Measurements from ENCODE around the gene CST7. TPM values are rescaled to one million over a fixed set of nuclear protein-coding genes. Genes with fewer than 3 reads are reported as not detected.

The CST7 gene
- total RNA-seq, 1 experiment from 2014 or later, result not detected

DNA sequence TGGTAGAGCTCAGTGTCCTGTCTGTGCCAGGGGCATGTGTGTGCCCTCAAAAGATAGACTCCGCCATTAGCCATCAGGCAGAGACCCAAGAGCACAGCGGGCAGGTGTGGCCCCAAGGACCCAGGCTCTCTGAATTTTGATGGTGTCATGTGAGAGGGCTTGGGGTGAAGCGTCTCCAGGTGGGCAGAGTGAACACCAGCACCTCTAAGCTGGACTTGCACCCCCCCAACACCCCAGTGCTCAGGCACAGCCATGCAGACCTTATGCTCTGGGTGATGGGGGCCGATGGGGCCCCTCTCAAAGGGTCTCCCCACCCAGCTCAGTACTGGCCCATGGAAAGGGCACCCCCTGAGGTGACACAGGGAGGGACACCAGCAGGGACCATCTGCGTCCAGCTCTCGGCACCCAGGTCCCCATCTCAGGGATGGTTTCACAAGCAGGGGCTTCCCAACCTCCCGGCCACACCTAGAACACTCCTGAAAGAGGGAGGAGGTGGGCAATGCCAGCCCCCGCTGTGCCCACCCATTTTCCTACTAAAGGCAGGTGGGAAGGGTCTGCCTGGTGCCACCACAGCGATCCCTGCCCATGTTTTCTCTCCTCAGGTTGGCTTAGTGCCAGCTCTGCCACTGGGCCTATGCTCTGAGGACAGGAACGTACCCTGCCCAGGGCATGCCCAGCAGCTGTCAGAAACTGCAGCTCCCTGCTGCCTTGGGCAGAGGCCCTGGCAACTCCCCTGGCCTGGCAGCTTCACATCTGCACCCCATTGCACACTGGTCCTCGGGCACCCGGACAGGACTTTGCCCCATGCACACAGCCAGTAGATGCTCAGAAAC is 3.5 kb downstream of the CST7 start:
- no TSS peak for BruUV-seq (replicated peaks)
- TF ChIP-seq, protein P1, sequence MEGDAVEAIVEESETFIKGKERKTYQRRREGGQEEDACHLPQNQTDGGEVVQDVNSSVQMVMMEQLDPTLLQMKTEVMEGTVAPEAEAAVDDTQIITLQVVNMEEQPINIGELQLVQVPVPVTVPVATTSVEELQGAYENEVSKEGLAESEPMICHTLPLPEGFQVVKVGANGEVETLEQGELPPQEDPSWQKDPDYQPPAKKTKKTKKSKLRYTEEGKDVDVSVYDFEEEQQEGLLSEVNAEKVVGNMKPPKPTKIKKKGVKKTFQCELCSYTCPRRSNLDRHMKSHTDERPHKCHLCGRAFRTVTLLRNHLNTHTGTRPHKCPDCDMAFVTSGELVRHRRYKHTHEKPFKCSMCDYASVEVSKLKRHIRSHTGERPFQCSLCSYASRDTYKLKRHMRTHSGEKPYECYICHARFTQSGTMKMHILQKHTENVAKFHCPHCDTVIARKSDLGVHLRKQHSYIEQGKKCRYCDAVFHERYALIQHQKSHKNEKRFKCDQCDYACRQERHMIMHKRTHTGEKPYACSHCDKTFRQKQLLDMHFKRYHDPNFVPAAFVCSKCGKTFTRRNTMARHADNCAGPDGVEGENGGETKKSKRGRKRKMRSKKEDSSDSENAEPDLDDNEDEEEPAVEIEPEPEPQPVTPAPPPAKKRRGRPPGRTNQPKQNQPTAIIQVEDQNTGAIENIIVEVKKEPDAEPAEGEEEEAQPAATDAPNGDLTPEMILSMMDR (IDR thresholded peaks at IDR 0.05; ENCODE audit: unreplicated experiment), result no peak

DNA sequence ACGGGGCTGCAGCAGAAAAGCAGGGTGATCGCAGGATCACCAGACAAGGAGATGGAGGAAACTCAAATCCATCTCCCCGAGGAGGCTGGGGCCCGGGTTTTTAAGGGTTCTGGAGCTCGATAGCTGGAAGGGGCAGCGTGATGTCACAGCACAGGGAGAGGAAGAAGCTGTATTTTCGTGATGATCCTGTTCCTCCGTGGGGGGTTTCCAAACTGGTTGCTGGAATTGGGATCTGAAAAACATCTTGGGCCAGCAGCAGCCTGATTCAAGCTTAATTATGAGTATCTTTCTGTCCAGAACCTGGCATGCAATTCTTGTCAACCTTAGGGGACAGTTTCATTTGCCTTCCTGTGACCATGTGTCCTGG is 4.1 kb downstream of the CST7 start:
- Mint-ChIP-seq H3K4me3 (ENCODE audit: low read depth, unreplicated experiment) (no peak overlapping the region), H3K4me1 (ENCODE audit: low read depth, unreplicated experiment) (no peaks in the 10 kb centered on the region), H3K27ac (ENCODE audit: unreplicated experiment) (no peak overlapping the region), H3K9me3 (ENCODE audit: low read depth, unreplicated experiment) (no peaks in the 10 kb centered on the region), H3K36me3 (ENCODE audit: insufficient read depth, unreplicated experiment) (no peaks in the 10 kb centered on the region), H3K27me3 (ENCODE audit: unreplicated experiment) (no peaks in the 10 kb centered on the region)
- no peak for DNase-seq
- no TSS peak for BruUV-seq (replicated peaks)
- intact Hi-C loops (cut with micrococcal nuclease; ENCODE audit: unreplicated experiment), result no loop called here
- TF ChIP-seq, protein P1 (IDR thresholded peaks at IDR 0.05; ENCODE audit: unreplicated experiment), result no peak
- CTCF ChIA-PET, result no interaction called here

More for the DNA sequence above, 3.5 kb downstream of the CST7 start:
- no peaks in the 10 kb centered on the region for H3K4me1 Mint-ChIP-seq (ENCODE audit: low read depth, unreplicated experiment)
- CTCF ChIA-PET, result no interaction called here
- no peak overlapping the region for H3K27ac Mint-ChIP-seq (ENCODE audit: unreplicated experiment)
- H3K4me3 Mint-ChIP-seq (ENCODE audit: low read depth, unreplicated experiment), result no peak overlapping the region
- no peaks in the 10 kb centered on the region for H3K36me3 Mint-ChIP-seq (ENCODE audit: insufficient read depth, unreplicated experiment)
- no peaks in the 10 kb centered on the region for H3K9me3 Mint-ChIP-seq (ENCODE audit: low read depth, unreplicated experiment)
- H3K27me3 Mint-ChIP-seq (ENCODE audit: unreplicated experiment), result no peaks in the 10 kb centered on the region
- no peak for DNase-seq
- intact Hi-C loops (cut with micrococcal nuclease; ENCODE audit: unreplicated experiment), result no loop called here

DNA sequence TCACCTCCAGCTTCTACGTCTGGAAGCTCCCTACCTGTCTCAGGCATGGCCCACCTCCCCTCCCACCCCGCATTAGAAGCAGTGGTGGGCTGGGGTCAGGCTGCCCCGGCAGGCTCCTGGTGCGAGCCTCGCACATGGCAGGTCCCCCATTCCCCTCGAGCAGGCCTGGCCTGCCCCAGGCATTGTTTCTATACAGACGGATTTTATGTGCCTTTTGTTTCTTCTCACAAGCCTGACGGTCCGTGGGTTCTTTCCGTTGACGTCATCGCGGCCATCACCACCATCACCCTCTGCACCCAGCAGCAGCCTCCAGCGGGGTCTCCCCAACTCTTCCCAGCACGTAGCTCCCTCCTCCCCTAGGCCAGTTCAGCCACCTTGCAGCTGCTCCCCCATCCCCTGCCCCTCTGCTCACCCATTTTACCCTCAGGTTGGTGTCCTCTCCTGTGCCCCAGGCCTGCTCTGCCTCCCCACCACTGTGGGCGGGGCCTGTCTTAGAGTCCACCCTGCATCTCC is 4.6 kb downstream of the CST7 start:
- Mint-ChIP-seq H3K4me1 (ENCODE audit: low read depth, unreplicated experiment) (no peaks in the 10 kb centered on the region), H3K4me3 (ENCODE audit: low read depth, unreplicated experiment) (no peak overlapping the region), H3K27ac (ENCODE audit: unreplicated experiment) (no peak overlapping the region), H3K27me3 (ENCODE audit: unreplicated experiment) (no peaks in the 10 kb centered on the region), H3K9me3 (ENCODE audit: low read depth, unreplicated experiment) (no peaks in the 10 kb centered on the region), H3K36me3 (ENCODE audit: insufficient read depth, unreplicated experiment) (no peaks in the 10 kb centered on the region)
- CTCF ChIA-PET, result no interaction called here
- no peak for DNase-seq
- TF ChIP-seq, protein P1 (IDR thresholded peaks at IDR 0.05; ENCODE audit: unreplicated experiment), result no peak
- BruUV-seq (replicated peaks), result no TSS peak
- intact Hi-C loops (cut with micrococcal nuclease; ENCODE audit: unreplicated experiment), result no loop called here

DNA sequence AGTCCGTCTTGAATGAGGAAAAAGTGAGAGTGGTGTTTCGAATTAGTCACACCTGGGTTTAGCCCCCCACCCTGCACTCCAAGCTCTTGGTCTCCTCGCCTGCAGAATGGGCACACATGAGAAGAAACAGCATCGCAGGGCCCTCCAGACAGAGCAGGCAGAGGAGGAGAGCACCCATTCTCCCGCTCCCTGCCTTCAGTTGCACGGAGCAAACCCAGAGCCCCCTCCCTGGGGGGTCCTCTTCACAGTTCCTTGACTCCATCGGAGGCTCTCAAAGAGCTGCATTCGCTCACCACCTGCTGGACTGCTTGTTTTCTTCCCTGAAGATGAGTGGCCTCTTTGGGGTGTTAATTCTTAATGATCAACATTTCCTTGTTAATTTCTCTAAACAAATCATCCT is 5.1 kb downstream of the CST7 start:
- TF ChIP-seq, protein P1 (IDR thresholded peaks at IDR 0.05; ENCODE audit: unreplicated experiment), result no peak
- H3K4me3 Mint-ChIP-seq (ENCODE audit: low read depth, unreplicated experiment), result no peak overlapping the region
- no peak overlapping the region for H3K27ac Mint-ChIP-seq (ENCODE audit: unreplicated experiment)
- no peaks in the 10 kb centered on the region for H3K4me1 Mint-ChIP-seq (ENCODE audit: low read depth, unreplicated experiment)
- CTCF ChIA-PET, result no interaction called here
- no peaks in the 10 kb centered on the region for H3K9me3 Mint-ChIP-seq (ENCODE audit: low read depth, unreplicated experiment)
- BruUV-seq (replicated peaks), result no TSS peak
- no peaks in the 10 kb centered on the region for H3K36me3 Mint-ChIP-seq (ENCODE audit: insufficient read depth, unreplicated experiment)
- intact Hi-C loops (cut with micrococcal nuclease; ENCODE audit: unreplicated experiment), result no loop called here
- H3K27me3 Mint-ChIP-seq (ENCODE audit: unreplicated experiment), result no peaks in the 10 kb centered on the region
- no peak for DNase-seq

Data from Calu3 (cell line).